ENCODE data around the gene ASPRV1.

DNA sequence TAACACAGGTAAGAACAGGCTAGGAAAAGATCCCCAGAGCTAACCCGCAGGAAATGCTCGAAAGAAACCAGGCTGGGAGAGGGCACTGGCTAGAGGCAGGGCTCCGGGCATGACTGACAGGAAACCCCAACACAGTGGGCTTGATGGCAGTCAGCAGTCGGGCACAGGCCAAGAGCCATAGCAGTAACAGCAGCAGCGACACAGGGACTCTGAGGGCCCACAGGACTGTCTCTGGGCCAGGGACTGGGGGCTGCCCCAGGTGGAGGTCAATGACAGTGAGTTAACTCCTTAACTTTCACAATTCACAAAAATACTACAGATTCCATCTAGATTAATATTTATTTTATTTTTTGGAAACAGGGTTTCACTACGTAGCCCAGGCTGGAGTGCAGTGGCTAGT lies 37.3 kb upstream of the ASPRV1 start:
- TF ChIP-seq, protein P1, sequence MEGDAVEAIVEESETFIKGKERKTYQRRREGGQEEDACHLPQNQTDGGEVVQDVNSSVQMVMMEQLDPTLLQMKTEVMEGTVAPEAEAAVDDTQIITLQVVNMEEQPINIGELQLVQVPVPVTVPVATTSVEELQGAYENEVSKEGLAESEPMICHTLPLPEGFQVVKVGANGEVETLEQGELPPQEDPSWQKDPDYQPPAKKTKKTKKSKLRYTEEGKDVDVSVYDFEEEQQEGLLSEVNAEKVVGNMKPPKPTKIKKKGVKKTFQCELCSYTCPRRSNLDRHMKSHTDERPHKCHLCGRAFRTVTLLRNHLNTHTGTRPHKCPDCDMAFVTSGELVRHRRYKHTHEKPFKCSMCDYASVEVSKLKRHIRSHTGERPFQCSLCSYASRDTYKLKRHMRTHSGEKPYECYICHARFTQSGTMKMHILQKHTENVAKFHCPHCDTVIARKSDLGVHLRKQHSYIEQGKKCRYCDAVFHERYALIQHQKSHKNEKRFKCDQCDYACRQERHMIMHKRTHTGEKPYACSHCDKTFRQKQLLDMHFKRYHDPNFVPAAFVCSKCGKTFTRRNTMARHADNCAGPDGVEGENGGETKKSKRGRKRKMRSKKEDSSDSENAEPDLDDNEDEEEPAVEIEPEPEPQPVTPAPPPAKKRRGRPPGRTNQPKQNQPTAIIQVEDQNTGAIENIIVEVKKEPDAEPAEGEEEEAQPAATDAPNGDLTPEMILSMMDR (IDR thresholded peaks at IDR 0.05) = no peak
- TF ChIP-seq POLR2A (IDR thresholded peaks at IDR 0.05) = no peak
